ENCODE measurements around the gene PLCB1. TPM values are rescaled to one million over a fixed set of nuclear protein-coding genes. Genes with fewer than 3 reads are reported as not detected.

The PLCB1 gene
- total and polyA plus RNA-seq, 8 donors = 8.8 to 27.7 (median 19.2) TPM

DNA sequence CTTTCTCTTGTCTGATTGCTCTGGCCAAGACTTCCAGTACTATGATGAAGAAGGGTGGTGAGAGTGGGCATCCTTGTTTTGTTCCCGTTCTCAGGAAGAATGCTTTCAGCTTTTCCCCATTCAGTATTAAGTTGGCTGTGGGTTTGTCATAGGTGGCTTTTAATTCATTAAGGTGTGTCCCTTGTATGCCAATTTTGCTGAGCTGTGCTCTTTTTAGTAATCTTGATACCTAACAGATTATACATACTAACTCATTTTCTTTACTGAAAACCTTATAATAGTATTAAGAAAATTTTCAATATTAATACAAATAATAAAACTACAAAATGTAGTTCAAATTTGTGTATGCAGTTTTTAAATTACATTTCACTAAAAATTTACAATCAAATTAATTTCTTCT is 557.3 kb downstream of the PLCB1 start:
- Histone ChIP-seq H3K27ac (no peak overlapping the region), H3K9me3 (peaks cover 0 to 20% of the 10 kb centered on the region in 2 donors), H3K4me3 (no peak overlapping the region), H3K27me3 (no peaks in the 10 kb centered on the region), H3K36me3 (no peaks in the 10 kb centered on the region), H3K4me1 (no peaks in the 10 kb centered on the region)
- intact Hi-C loops (cut with DNase I) = no loop called here
- DNase-seq (no peak), ATAC-seq (no peak)
- TF ChIP-seq, protein P1, sequence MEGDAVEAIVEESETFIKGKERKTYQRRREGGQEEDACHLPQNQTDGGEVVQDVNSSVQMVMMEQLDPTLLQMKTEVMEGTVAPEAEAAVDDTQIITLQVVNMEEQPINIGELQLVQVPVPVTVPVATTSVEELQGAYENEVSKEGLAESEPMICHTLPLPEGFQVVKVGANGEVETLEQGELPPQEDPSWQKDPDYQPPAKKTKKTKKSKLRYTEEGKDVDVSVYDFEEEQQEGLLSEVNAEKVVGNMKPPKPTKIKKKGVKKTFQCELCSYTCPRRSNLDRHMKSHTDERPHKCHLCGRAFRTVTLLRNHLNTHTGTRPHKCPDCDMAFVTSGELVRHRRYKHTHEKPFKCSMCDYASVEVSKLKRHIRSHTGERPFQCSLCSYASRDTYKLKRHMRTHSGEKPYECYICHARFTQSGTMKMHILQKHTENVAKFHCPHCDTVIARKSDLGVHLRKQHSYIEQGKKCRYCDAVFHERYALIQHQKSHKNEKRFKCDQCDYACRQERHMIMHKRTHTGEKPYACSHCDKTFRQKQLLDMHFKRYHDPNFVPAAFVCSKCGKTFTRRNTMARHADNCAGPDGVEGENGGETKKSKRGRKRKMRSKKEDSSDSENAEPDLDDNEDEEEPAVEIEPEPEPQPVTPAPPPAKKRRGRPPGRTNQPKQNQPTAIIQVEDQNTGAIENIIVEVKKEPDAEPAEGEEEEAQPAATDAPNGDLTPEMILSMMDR (IDR thresholded peaks at IDR 0.05) = no peak

DNA sequence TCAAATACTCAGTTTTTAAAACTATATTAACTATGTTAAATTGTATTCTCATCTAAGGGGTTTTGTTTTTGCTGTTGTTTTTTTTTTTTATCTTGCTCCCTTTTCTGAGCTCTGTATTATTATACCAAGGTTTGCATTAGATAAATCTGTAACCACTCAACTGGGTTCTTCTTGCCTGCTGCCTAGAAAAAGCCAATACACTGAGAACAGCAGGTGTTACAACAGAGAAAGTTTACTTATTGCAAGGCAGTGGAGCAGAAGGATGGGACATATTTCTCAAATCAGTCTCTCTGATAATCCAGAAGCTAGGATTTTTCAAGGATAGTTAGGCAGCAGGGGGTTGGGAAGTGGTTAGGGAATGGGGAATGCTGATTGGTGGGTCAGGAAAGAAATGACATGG is 558.0 kb downstream of the PLCB1 start:
- intact Hi-C loops (cut with DNase I) = no loop called here
- Histone ChIP-seq H3K36me3 (no peaks in the 10 kb centered on the region), H3K4me1 (no peaks in the 10 kb centered on the region), H3K27ac (no peak overlapping the region), H3K27me3 (no peaks in the 10 kb centered on the region), H3K9me3 (peaks cover 0 to 20% of the 10 kb centered on the region in 2 donors), H3K4me3 (no peak overlapping the region)
- no peak for ATAC-seq
- no peak for DNase-seq
- TF ChIP-seq, protein P1 (IDR thresholded peaks at IDR 0.05) = no peak

DNA sequence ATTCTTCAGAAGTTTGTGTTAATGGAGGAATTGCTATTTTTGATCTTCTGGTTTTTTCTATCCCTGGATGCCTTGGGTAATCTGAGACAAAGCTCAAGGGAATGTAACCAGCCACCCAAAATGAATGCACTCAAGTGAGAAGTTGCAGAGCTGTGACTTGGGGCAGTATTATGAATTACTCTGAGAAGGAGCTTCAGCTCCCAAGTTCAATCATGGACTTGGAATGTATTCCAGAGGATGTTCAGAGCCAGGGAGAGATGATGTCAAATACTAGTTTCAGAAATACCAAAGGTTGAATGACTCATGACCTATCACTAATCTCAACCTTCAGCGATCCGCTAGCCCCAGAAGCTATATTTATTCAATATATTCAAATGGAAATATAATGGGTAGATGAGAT is 561.6 kb downstream of the PLCB1 start:
- Histone ChIP-seq H3K4me3 (no peak overlapping the region), H3K9me3 (peaks cover 0 to 18% of the 10 kb centered on the region in 2 donors), H3K27ac (no peak overlapping the region), H3K27me3 (no peaks in the 10 kb centered on the region), H3K4me1 (no peaks in the 10 kb centered on the region), H3K36me3 (no peaks in the 10 kb centered on the region)
- no peak for DNase-seq
- TF ChIP-seq, protein P1 (IDR thresholded peaks at IDR 0.05) = no peak
- ATAC-seq = no peak
- intact Hi-C loops (cut with DNase I) = no loop called here

DNA sequence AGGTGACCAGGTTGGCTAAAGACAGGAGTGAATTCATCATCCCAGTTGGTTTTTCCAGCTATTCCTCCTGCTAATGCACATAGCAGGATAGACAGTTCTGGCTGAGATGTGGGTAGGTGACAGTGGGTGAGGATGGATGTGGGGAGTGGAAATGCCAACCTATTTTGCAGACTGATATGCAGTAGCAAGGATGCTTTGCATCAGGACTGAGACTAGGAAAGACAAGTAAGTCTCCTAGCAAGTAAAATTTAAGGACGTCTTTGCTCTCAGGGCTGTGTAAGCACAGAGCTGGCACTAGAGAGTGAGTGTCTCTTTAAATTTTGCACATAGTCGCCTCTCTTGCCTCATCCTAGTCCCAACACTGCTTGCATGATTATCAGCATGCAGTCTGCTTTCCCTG is 568.7 kb downstream of the PLCB1 start:
- intact Hi-C loops (cut with DNase I) = no loop called here

DNA sequence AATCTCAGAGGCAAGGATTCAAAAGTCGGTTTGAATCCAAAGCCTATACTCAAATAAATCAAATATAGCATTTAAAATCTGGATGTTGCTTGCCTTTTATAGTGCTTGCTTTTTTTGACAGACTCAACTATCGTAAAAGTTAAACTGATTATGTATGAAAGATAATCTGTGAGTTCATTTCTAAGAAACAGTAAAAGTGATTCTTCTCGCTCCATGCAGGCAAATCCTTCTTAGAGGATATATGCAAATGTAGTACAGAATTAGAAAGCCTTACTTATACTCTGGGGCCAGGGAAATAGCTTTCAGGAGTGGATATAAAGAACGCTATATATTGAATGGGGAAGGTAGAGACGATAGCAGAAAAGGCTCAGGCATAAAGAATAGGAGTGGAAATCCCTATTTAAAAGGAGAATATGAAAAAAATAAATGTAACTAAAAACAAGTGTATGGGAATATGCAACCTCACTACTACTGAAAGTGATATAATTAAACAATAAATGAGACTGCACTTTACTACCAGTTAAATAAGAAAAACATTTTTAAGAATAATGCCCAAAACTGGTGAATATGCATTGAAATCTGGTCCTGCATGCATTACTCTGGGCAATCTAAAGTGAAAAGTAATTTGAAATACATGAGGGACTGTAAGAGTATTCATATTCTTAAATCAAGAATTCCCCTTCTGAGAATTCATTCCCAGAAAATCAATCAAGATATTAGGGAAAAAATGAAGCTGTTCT is 575.1 kb downstream of the PLCB1 start:
- Histone ChIP-seq H3K4me3 (no peak overlapping the region), H3K27me3 (no peaks in the 10 kb centered on the region), H3K36me3 (no peaks in the 10 kb centered on the region), H3K9me3 (no peaks in the 10 kb centered on the region), H3K27ac (no peak overlapping the region), H3K4me1 (no peaks in the 10 kb centered on the region)
- TF ChIP-seq, protein P1 (IDR thresholded peaks at IDR 0.05) = no peak
- intact Hi-C loops (cut with DNase I) = no loop called here
- no peak for DNase-seq
- ATAC-seq = no peak

More for the DNA sequence above, 568.7 kb downstream of the PLCB1 start:
- no peak overlapping the region for H3K27ac ChIP-seq
- no peaks in the 10 kb centered on the region for H3K4me1 ChIP-seq
- ATAC-seq (no peak), DNase-seq (no peak)
- no peak overlapping the region for H3K4me3 ChIP-seq
- H3K9me3 ChIP-seq = no peaks in the 10 kb centered on the region
- TF ChIP-seq, protein P1 (IDR thresholded peaks at IDR 0.05) = no peak
- no peaks in the 10 kb centered on the region for H3K27me3 ChIP-seq
- H3K36me3 ChIP-seq = no peaks in the 10 kb centered on the region
